SH-SY5Y (cell line): ENCODE data around the gene LPXN.

Experiments
- GATA2 ChIP-seq: IDR thresholded peaks from 2 replicates; pipeline ENCODE4 v1.6.1; 2011; ENCODE audit warnings: mild to moderate bottlenecking, low read depth, low read length
- GATA3 ChIP-seq: IDR thresholded peaks from 2 replicates; pipeline ENCODE4 v1.6.1; 2011; ENCODE audit warnings: low read depth, mild to moderate bottlenecking, low read length, moderate library complexity

DNA sequence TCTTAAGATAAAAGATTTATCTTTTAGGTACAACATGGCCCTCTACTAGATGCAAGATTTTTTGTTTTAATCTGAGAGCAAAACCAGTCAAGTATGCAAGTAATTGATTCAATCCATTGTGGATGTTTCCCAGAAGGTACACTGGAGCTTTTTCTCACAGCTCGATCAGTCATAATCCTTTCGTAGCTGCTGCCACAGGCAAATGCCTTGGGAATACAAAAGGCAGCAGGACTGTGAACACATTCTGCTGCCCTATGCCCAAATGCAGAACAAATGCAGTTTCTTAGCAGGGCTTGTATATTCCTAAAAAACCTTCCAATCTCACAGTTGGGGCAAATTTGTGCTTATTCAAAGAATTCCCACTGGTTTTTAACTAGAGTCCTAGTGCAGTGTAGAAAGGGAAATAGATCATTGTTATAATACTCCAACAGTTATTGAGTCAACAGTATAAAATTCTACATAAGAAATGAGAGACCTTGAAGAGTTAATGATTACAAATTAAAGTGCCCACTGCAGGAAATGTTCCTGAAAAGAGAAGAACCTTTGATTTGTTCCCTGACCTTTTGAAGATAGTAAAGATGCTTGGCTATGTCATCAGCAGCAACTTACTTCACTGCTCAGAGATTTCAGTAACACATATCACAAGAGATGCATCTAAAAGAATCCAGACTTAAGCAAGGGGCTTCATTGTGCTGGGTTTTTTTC, 14.1 kb downstream of the LPXN start:
- TF ChIP-seq GATA3 (no peak), GATA2 (no peak)
